Karpas-422 (cell line): ENCODE measurements around the gene ZNF556. TPM values are rescaled to one million over a fixed set of nuclear protein-coding genes. Genes with fewer than 3 reads are reported as not detected.

Experiments used
- DNase-seq: peaks from one replicate; pipeline ENCODE4 v3.0.0-alpha.2; 2015
- H2AFZ ChIP-seq: fragments of 200-600 bp; sonication (generic); 2 replicates; pipeline ENCODE4 v1.6.1; 2014; ENCODE audit warnings: antibody characterized with exemption, low read length, mixed read lengths
- H3K27ac ChIP-seq: fragments of 200-600 bp; sonication (generic); 2 replicates; pipeline ENCODE4 v1.5.1; 2014; ENCODE audit warnings: mild to moderate bottlenecking, low read length, moderate library complexity
- H3K27me3 ChIP-seq: fragments of 200-600 bp; sonication (generic); 2 replicates; pipeline ENCODE4 v1.6.1; 2014; ENCODE audit warnings: low read length, mixed read lengths
- H3K36me3 ChIP-seq: fragments of 200-600 bp; sonication (generic); 2 replicates; pipeline ENCODE4 v1.6.1; 2014; ENCODE audit warnings: low read length, mixed read lengths; ENCODE audit not compliant: insufficient read depth
- H3K4me1 ChIP-seq: fragments of 200-600 bp; sonication (generic); 2 replicates; pipeline ENCODE4 v1.6.1; 2014; ENCODE audit warnings: mild to moderate bottlenecking, low read length, mixed read lengths
- H3K4me2 ChIP-seq: fragments of 200-600 bp; sonication (generic); 2 replicates; pipeline ENCODE4 v1.6.1; 2014; ENCODE audit warnings: low read length, low read depth, mild to moderate bottlenecking; ENCODE audit not compliant: poor library complexity, severe bottlenecking
- H3K4me3 ChIP-seq: fragments of 200-600 bp; sonication (generic); 2 replicates; pipeline ENCODE4 v1.5.1; 2014; ENCODE audit warnings: mild to moderate bottlenecking, antibody characterized with exemption, low read length, mixed read lengths
- H3K79me2 ChIP-seq: fragments of 200-600 bp; sonication (generic); 2 replicates; pipeline ENCODE4 v1.6.1; 2014; ENCODE audit warnings: mild to moderate bottlenecking, low read length, mixed read lengths
- H3K9ac ChIP-seq: fragments of 200-600 bp; sonication (generic); 2 replicates; pipeline ENCODE4 v1.6.0; 2014; ENCODE audit warnings: low read length
- H3K9me2 ChIP-seq: fragments of 200-600 bp; sonication (generic), shearing (Covaris generic); replicated peaks from 2 replicates; pipeline ENCODE4 v1.6.0; 2014; ENCODE audit warnings: mild to moderate bottlenecking, low read length, moderate library complexity; ENCODE audit not compliant: insufficient read depth
- H3K9me3 ChIP-seq: fragments of 300-700, 200-600 bp; sonication (generic); 2 replicates; pipeline ENCODE4 v1.6.1; 2014; ENCODE audit warnings: low read length, mixed read lengths
- H4K20me1 ChIP-seq: fragments of 200-600 bp; sonication (generic); 2 replicates; pipeline ENCODE4 v1.6.1; 2014; ENCODE audit warnings: mild to moderate bottlenecking, antibody characterized with exemption, low read length, low read depth; ENCODE audit not compliant: insufficient read depth
- total RNA-seq: library from RNA; depleted of rRNA; stranded (reverse); fragments of >200 nt; shearing (Covaris generic); gene quantifications from 2 replicates; pipeline ENCODE4 v1.2.3, GENCODE V29; 2014; ENCODE audit warnings: low replicate concordance

Gene ZNF556
- total RNA-seq, 1 experiment from 2014 or later, result not detected

- H3K79me2 ChIP-seq, result peaks cover 37% of the 10 kb centered on the region
These were observed 38.9 kb downstream of the ZNF556 start for GRCh38 chr19:2905918-2906519.

GRCh38 chr19:2906631-2907195, 39.6 kb downstream of the ZNF556 start:
- Histone ChIP-seq H3K27me3 (no peaks in the 10 kb centered on the region), H3K79me2 (peaks cover 31% of the 10 kb centered on the region), H3K27ac (no peak overlapping the region), H3K9me2 (no peaks in the 10 kb centered on the region), H3K4me2 (no peak overlapping the region), H2AFZ (no peak overlapping the region), H3K9ac (no peak overlapping the region), H3K4me1 (peaks cover 5% of the 10 kb centered on the region), H3K4me3 (no peak overlapping the region), H3K36me3 (no peaks in the 10 kb centered on the region), H4K20me1 (no peaks in the 10 kb centered on the region), H3K9me3 (no peaks in the 10 kb centered on the region)
- DNase-seq, result no peak

More at GRCh38 chr19:2905918-2906519, 38.9 kb downstream of the ZNF556 start:
- Histone ChIP-seq H3K27me3 (no peaks in the 10 kb centered on the region), H3K4me1 (peaks cover 7% of the 10 kb centered on the region), H3K4me2 (no peak overlapping the region), H3K4me3 (no peak overlapping the region), H3K36me3 (no peaks in the 10 kb centered on the region), H3K9me3 (no peaks in the 10 kb centered on the region), H3K27ac (no peak overlapping the region), H3K9ac (no peak overlapping the region), H3K9me2 (no peaks in the 10 kb centered on the region), H4K20me1 (no peaks in the 10 kb centered on the region), H2AFZ (no peak overlapping the region)
- no peak for DNase-seq

DNA sequence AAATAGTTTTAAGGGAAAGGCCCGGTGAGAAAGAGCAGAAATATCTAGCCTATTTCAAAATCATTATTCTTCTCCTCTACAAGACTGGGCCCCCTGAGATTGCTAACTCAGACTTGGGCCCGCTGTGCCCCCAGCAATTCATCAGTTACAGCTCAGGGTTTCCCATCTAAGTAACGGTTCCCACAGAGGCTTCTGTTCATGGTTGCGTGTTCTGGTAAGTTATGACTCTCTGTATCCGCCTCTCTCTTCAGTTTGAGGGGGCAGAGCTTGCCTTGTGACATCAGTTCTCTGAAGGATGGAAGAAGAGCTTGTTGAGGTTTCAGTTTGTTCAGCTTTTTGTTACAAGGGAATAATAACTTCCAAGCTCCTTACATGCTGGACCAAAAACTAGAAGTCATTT, 45.2 kb downstream of the ZNF556 start:
- Histone ChIP-seq H3K27ac (no peak overlapping the region), H3K9me3 (no peaks in the 10 kb centered on the region; the same call in none of the 2 replicates), H4K20me1 (no peaks in the 10 kb centered on the region), H3K4me3 (no peak overlapping the region), H3K27me3 (no peaks in the 10 kb centered on the region), H3K9ac (no peak overlapping the region), H2AFZ (no peak overlapping the region), H3K4me1 (no peaks in the 10 kb centered on the region), H3K36me3 (peaks cover 10% of the 10 kb centered on the region), H3K4me2 (no peak overlapping the region), H3K9me2 (no peaks in the 10 kb centered on the region), H3K79me2 (peaks cover 8% of the 10 kb centered on the region; the same call in 1 of the 2 replicates)
- no peak for DNase-seq

GRCh38 chr19:2917275-2918184, 50.4 kb downstream of the ZNF556 start:
- 0 out of 2 replicates have a peak, but pooled peaks cover 2% of the 10 kb centered on the region for H3K79me2 ChIP-seq
- peaks cover 21% of the 10 kb centered on the region for H3K36me3 ChIP-seq
- H3K9ac ChIP-seq, result no peak overlapping the region
- no peaks in the 10 kb centered on the region for H4K20me1 ChIP-seq
- no peak overlapping the region for H2AFZ ChIP-seq
- no peak overlapping the region for H3K4me2 ChIP-seq
- H3K4me1 ChIP-seq, result no peaks in the 10 kb centered on the region
- no peaks in the 10 kb centered on the region for H3K27me3 ChIP-seq
- no peak overlapping the region for H3K4me3 ChIP-seq
- no peaks in the 10 kb centered on the region for H3K9me2 ChIP-seq
- no peak overlapping the region for H3K27ac ChIP-seq
- peaks cover 8% of the 10 kb centered on the region for H3K9me3 ChIP-seq
- DNase-seq, result no peak

- no peaks in the 10 kb centered on the region for H3K79me2 ChIP-seq
- H3K4me1 ChIP-seq, result no peaks in the 10 kb centered on the region
- no peak overlapping the region for H3K27ac ChIP-seq
- H4K20me1 ChIP-seq, result no peaks in the 10 kb centered on the region
- H3K27me3 ChIP-seq, result no peaks in the 10 kb centered on the region
- no peak overlapping the region for H3K9ac ChIP-seq
- no peak for DNase-seq
- peaks cover 4% of the 10 kb centered on the region for H3K36me3 ChIP-seq
- H2AFZ ChIP-seq, result no peak overlapping the region
- peaks cover 3% of the 10 kb centered on the region for H3K9me3 ChIP-seq
- no peak overlapping the region for H3K4me3 ChIP-seq
- no peak overlapping the region for H3K4me2 ChIP-seq
- H3K9me2 ChIP-seq, result no peaks in the 10 kb centered on the region
These were observed 55.9 kb downstream of the ZNF556 start for GRCh38 chr19:2922987-2923386.

DNA sequence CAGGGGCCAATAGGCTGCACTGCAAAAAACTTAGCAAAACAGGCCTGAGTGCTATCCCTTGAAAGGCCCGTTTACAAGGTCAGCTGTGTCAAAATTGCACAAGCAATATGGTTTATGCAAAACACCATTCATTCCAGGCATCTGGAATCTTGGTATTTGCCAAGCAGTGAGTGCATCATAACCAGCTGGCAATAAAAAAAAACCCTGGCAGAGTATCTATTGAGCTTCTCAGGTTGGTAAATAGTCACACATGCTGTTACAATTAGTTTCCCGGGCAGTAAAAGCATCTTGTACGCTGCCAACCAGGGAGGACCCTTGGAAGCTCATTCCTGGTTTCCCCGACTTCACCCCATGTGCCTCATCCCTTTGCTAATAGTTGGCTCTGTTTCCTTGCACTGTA, 56.4 kb downstream of the ZNF556 start:
- Histone ChIP-seq H3K4me1 (no peaks in the 10 kb centered on the region), H4K20me1 (no peaks in the 10 kb centered on the region), H2AFZ (no peak overlapping the region), H3K9ac (no peak overlapping the region), H3K27me3 (no peaks in the 10 kb centered on the region), H3K9me3 (no peaks in the 10 kb centered on the region), H3K36me3 (no peaks in the 10 kb centered on the region), H3K79me2 (no peaks in the 10 kb centered on the region), H3K4me3 (no peak overlapping the region), H3K9me2 (no peaks in the 10 kb centered on the region), H3K4me2 (no peak overlapping the region), H3K27ac (no peak overlapping the region)
- no peak for DNase-seq

DNA sequence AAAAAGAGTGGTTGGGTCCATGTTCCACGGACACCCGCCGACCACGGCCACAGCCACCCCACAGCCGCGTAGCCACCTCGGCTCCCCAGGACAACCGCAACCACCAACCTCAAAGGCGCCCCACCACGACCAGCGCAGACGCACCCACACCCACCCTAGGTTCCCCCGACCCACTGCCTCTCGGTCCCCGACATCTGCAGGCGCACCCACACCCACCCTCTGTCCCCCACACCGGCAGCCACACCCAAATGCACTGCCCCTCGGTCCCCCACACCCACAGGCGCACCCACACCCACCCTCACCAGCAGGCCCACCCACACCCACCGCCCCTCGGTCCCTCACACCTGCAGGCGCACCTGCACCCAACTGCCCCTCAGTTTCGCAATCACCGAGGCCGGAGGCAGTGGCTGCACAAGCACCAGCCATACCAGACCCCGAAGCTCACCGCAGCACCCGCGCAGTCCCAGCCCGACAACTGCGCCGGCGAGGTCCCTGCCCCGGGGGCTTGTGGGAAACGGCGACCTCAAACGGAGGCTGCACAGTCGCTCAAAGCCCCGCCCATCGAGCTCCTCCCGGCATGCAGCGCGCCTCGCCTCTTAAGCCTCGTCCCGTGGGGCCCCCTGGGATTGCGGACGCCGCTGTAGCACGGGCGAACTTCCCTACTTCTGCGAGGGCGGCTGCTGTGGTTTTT, 59.4 kb downstream of the ZNF556 start:
- no peaks in the 10 kb centered on the region for H3K9me2 ChIP-seq
- no peak overlapping the region for H2AFZ ChIP-seq
- H4K20me1 ChIP-seq, result no peaks in the 10 kb centered on the region

DNA sequence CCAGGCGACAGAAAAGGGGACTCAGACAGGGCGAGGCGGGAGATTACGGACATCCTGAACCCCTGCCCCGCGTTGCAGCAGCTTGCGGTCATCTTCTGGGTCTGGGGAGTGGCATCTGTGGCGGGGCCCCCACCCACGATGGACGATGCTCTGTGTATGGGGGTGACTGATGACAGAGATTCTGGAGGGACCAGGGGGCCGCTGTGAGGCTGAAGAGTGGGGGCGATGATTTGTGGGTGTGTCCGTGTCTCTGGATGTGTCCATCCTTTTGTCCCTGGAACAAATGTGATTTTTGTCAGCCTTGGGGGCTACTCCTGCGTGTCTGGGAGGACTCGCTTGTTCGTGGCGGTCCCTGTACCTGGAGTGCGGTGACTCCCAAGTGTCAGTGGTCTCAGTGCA, 59.9 kb downstream of the ZNF556 start:
- Histone ChIP-seq H4K20me1 (no peaks in the 10 kb centered on the region), H3K36me3 (no peaks in the 10 kb centered on the region), H3K27me3 (no peaks in the 10 kb centered on the region), H3K4me3 (no peak overlapping the region), H3K9ac (no peak overlapping the region), H3K27ac (no peak overlapping the region), H3K4me1 (no peaks in the 10 kb centered on the region), H3K9me3 (no peaks in the 10 kb centered on the region), H2AFZ (no peak overlapping the region), H3K79me2 (no peaks in the 10 kb centered on the region), H3K9me2 (no peaks in the 10 kb centered on the region), H3K4me2 (no peak overlapping the region)
- DNase-seq, result no peak

More for the DNA sequence above, 59.4 kb downstream of the ZNF556 start:
- Histone ChIP-seq H3K4me3 (no peak overlapping the region), H3K9ac (no peak overlapping the region), H3K36me3 (no peaks in the 10 kb centered on the region), H3K4me2 (no peak overlapping the region), H3K9me3 (no peaks in the 10 kb centered on the region), H3K4me1 (no peaks in the 10 kb centered on the region), H3K27me3 (no peaks in the 10 kb centered on the region), H3K79me2 (no peaks in the 10 kb centered on the region), H3K27ac (no peak overlapping the region)
- DNase-seq, result no peak
